B cell (primary cell): ENCODE data around the gene BABAM2.

Experiments used
- EZH2 ChIP-seq: IDR thresholded peaks from 2 replicates; pipeline ENCODE4 v1.6.1; 2012; ENCODE audit warnings: borderline replicate concordance, low read depth, mild to moderate bottlenecking, moderate library complexity, low read length; ENCODE audit not compliant: insufficient read depth, poor library complexity, severe bottlenecking
- TF ChIP-seq, protein P1 (sequence below): fragments of 200-600 bp; IDR thresholded peaks from one replicate; pipeline ENCODE4 v1.8.0; 2022; ENCODE audit warnings: antibody characterized with exemption, mild to moderate bottlenecking

DNA sequence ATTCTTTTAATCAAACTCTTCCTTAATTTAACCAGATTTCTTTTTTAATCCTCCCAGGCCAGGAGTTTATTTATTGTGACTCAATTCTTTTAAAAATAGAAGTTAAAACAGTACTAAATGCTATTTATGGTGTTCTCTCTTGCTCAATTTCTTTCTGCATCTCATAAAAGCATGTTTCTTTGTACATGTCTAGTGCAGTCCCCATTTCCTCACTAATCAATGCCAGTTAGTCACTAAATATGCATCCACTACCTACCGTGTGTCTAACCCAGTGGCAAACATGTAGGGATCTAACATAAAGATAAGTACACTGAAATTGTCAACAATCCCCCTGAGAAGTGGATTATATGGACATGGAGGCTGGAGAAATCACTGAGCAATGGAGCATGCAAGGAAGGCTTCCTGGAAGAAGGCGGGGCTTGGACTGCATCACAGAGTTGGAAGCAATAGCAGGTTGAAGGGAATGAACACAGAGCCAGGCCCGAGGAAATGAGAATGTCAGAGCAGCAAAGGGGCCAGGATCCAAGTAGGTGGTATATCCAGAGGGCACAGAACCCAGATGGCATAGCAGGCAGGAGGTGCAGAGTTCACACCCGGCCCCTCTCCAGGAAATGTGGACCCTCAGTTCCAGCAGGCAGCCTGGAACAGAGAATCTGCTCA, 396.9 kb downstream of the BABAM2 start:
- TF ChIP-seq, protein P1, sequence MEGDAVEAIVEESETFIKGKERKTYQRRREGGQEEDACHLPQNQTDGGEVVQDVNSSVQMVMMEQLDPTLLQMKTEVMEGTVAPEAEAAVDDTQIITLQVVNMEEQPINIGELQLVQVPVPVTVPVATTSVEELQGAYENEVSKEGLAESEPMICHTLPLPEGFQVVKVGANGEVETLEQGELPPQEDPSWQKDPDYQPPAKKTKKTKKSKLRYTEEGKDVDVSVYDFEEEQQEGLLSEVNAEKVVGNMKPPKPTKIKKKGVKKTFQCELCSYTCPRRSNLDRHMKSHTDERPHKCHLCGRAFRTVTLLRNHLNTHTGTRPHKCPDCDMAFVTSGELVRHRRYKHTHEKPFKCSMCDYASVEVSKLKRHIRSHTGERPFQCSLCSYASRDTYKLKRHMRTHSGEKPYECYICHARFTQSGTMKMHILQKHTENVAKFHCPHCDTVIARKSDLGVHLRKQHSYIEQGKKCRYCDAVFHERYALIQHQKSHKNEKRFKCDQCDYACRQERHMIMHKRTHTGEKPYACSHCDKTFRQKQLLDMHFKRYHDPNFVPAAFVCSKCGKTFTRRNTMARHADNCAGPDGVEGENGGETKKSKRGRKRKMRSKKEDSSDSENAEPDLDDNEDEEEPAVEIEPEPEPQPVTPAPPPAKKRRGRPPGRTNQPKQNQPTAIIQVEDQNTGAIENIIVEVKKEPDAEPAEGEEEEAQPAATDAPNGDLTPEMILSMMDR = no peak
- TF ChIP-seq EZH2 = no peak
